Skin of body (tissue), 2 donors: ENCODE results near the gene C20orf202. TPM values are rescaled to one million over a fixed set of nuclear protein-coding genes. Genes with fewer than 3 reads are reported as not detected.
"Not testable (repeated sequence)": the region's sequence is repeated elsewhere in the genome, so short reads cannot be mapped to it uniquely, and the experiment has no call there.

ENCODE experiments used
- DNase-seq: peaks from one replicate; lab custom pipeline; 2025; lab: John Stamatoyannopoulos, UW
- total RNA-seq: library from RNA; depleted of rRNA; stranded (reverse); fragments of >200 nt; gene quantifications from one replicate; pipeline ENCODE4 v1.2.3, GENCODE V29; 2014

The C20orf202 gene
- total RNA-seq, 1 donor from 2014 or later: 0.69 TPM

- no peak for DNase-seq
Measured at GRCh38 chr20:1209447-1210387, 6.5 kb downstream of the C20orf202 start.

DNA sequence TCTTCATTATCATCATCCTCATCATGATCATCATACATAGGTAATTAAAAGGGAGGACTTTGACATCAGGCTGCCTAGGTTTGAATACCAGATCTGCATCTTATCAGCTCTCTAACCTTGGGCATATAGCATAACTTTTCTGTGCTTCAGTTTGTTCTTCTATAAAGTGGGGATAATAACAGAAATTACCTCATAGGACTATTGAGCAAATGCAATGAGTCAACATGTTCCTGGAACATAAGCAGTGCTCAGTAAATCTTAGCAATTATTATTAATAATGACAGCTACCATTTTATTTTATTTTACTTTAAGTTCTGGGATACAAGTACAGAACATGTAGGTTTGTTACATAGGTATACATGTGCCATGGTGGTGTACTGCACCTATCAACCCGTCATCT is 7.2 kb downstream of the C20orf202 start:
- no peak for DNase-seq

DNA sequence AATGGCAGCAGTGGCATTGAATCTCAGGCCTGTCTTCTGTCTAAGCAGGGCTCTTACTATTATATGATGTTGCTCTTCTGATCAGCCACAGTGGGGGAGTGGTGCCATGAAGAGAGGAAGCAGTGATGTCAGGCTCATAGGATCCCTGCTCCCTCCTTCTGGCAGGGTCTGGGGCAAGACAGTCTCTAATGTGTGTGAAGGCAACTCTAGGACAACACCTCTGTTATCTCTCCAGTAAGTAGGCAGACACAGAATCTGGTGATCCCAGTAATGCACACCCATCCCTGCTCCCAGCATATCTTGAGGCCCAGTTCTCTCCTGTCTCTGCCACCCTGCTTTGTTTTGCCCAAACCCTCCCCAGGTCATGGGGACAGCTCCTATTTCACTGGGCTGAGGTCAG is 8.8 kb downstream of the C20orf202 start:
- no peak for DNase-seq

DNA sequence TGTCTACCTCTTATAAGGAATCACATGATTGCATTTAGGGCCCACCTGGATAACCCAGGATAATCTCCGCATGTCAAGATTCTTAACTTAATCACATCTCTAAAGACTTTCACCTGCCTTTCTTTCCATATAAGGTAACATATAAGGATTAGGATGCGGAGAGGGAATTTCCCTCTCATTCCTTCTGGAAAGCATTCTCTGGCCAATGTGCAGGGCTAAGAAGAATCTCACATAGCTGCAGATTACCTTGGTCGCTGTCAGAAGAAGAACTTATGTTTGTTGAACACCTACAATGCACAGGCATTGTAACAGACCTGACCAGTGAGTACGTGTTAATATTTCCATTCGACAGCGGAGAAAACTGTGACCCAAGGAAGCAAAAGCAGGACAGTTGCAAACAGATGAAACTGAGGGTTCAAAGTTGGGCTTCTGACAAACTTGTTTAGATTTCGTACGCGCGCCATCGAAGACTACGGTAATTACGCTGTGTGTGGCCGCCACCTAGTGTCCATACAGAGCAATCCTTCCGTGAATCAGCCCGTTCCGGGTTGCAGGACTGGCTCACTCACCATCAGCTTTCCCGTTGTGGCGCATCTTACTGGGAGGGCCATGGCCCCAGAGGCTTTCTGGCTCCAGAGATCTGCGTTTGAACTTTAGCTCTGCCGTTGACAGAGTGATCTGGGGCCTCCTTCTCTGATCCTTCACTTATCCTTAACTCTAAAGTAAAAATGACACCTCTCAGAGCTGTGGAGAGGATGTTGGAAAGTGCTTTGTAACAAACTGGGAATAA is 9.5 kb downstream of the C20orf202 start:
- DNase-seq: peak; percentile 63

GRCh38 chr20:1214838-1215261 is 11.6 kb downstream of the C20orf202 start:
- DNase-seq: no peak

GRCh38 chr20:1215386-1216170 is 12.3 kb downstream of the C20orf202 start:
- DNase-seq: no peak

DNA sequence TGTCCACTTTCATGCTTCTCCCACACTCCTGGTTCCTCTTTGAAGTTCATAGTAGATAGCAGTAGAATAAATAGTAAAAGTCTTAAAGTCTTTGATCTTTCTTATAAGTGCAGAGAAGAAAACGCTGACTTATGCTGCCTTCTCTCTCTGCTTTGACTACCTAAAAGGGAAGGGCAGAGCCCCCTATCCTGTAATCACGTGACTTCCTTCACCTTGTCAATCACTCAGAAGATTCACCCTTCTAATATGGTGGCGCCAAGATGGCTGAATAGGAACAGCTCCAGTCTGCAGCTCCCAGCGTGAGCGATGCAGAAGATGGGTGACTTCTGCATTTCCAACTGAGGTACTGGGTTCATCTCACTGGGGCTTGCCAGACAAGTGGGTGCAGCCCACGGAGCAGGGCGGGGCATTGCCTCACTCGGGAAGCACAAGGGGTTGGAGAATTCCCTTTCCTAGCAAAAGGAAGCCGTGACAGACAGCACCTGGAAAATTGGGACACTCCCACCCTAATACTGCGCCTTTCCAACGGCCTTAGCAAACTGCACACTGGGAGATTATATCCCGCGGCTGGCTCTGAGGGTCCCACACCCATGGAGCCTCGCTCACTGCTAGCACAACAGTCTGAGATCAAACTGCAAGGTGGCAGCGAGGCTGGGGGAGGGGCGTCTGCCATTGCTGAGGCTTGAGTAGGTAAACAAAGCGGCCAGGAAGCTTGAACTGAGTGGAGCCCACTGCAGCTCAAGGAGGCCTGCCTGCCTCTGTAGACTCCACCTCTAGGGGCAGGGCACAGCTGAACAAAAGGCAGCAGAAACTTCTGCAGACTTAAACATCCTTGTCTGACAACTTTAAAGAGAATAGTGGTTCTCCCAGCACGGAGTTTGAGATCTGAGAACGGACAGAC is 13.5 kb downstream of the C20orf202 start:
- DNase-seq: not testable (repeated sequence)

- DNase-seq: not testable (repeated sequence)
Measured at GRCh38 chr20:1222750-1223149, 19.5 kb downstream of the C20orf202 start.

DNA sequence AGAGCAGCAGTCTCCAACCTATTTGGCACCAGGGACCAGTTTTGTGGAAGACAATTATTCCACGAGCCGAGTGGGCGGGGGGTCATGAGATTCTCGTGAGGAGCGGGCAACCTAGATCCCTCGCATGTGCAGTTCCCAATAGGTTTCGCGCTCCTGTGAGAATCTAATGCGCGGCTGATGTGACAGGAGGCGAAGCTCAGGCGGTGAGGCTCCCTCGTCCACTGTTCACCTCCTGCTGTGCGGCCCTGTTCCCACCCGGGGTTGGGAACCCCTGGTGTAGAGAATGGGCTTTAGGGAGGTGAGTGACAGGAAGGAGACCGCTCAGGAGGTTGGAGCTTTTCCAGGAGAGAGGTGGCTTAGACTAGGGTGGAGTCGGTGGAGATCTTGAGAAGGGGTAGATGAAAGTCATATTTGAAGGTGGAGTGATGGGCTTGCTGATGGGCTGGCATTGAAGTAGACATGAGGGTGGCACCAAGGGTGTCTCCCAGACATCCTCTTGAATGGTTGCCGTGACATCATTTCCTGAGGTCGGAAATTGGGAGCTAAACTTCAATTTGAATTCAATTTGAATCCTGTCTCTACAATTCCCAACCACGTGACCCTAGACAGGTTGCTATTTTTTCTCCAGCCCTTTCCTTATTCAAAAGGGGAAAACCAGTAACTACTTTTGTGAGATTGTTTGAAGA is 21.1 kb downstream of the C20orf202 start:
- no peak for DNase-seq

GRCh38 chr20:1225263-1225782 is 22.1 kb downstream of the C20orf202 start:
- no peak for DNase-seq

GRCh38 chr20:1225783-1226654 is 22.8 kb downstream of the C20orf202 start, which contains the start of gene RAD21L1:
TSS of gene RAD21L1 (plus strand) at chr20:1226044. CDS start at chr20:1228454, 2,410 bp downstream.
- DNase-seq: no peak

DNA sequence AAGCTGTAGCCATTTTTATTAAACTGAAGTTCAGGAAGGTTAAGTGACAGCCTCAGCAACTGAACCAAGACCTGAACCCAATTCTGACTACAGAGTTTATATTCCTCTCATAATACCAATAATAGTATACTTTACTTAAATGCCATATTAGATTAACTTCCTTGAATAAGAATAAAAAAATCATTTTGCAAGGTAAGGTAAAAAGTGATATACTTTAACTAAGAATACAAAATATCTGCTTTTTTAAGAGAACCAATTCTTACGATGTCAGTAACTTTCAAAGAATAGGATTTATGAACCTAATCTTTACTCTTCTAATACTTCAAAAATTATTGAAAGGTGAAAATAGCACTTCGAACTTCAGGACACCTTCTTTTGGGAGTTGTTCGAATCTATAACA is 26.3 kb downstream of the C20orf202 start:
- no peak for DNase-seq

DNA sequence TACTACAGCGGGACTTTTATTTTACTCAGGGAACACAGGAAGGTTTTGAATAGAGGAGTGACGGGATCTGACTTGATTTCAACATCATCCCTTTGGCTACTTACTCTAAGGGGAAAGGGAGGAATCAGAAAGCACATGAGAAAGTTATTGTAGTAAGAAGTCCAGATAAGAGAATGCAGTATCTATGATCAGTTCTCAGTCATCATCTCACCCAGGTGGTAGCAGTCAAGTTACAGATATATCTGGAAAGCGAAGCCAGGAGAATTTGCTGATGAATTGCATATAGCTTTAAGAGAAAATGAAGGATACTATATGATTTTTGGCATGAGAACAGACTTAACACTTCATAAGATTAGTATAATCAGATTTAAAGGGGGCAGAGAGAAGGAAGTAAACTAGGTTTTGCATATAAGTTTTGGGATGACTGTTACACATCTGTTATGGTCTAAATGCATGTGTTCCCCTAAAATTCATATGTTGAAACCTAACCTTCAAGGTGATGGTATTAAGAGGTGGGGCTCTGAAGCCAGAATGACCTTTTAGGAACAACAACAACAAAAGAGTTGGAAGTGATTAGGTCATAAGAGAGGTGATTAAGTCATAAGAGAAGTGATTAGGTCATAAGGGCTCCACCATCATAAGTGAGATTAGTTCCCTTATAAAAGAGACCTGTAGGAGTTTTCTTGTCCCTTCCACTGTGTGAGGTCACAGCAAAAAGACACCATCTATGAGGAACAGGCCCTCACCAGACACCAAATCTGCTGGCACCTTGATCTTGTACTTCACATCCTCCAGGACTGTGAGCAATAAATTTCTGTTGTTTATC is 29.2 kb downstream of the C20orf202 start:
- no peak for DNase-seq

DNA sequence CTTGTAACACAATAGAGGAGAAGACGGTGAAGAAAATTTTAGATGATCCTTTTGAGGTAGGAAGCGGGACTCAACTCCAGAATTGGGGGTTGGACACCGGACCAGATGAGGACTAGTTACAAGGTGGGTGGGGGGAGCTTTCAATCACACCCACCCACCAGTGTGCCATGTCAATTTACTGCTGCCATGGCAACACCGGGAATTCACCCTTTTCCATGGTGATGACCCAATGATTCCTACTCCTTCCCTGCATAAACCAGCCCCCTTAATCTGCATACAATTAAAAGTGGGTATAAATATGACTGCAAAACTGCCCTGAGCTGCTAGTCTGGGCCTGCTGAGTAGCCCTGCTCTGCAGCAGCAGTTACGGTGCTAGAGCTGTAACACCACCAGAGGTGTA is 37.3 kb downstream of the C20orf202 start:
- DNase-seq: no peak

- no peak for DNase-seq
Measured at GRCh38 chr20:1241456-1241855, 38.2 kb downstream of the C20orf202 start.

DNA sequence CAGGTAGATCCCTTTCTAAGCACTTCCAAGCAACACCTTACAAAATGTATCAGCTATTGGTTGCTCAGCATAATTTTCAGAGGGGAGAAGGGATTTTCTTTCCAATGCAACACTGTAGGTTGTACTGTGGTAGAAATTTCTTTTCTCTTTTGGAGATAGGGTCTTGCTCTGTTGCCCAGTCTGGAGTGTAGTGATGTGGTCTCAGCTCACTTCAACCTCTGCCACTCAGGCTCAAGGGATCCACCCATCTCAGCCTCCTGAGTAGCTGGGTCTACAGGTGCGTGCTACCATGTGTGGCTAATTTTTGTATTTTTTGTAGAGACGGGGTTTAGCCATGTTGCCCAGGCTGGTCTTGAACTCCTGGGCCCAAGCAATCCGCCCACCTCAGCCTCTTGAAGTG is 38.8 kb downstream of the C20orf202 start:
- no peak for DNase-seq

DNA sequence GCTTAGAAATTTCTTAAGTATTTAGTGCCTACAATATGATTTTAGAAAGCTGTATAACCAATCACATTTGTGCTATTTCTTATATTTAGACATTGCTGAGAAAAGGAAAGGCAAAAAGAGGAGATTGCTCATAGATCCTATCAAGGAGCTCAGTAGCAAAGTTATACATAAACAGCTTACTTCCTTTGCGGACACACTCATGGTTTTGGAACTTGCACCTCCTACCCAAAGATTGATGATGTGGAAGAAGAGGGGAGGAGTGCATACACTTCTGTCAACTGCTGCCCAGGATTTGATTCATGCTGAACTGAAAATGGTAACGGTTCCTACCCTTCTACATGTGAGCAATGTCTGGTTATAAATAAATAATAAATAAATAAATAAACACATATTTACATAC is 39.3 kb downstream of the C20orf202 start:
- DNase-seq: no peak

DNA sequence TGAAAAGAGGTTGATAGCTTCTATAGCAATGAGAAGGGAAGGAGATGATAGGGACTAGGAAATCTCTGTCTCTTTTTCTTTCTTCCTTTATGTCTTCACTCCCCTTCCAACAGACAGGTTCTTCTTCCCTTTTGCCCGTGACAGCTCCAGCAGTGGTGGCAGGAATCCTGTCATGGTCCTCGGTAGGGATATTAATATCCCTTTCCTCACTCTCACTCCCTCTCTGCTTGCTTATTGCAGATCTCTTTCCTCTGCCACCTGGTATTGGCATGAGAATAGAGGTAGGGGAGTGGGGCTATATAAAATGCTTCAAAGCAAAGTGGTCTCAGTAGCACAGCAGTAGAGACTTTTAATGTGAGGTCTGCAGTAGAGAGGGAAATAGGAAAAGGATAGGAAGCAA is 42.3 kb downstream of the C20orf202 start:
- no peak for DNase-seq
